Measurements from ENCODE around the gene ZBTB12.

DNA sequence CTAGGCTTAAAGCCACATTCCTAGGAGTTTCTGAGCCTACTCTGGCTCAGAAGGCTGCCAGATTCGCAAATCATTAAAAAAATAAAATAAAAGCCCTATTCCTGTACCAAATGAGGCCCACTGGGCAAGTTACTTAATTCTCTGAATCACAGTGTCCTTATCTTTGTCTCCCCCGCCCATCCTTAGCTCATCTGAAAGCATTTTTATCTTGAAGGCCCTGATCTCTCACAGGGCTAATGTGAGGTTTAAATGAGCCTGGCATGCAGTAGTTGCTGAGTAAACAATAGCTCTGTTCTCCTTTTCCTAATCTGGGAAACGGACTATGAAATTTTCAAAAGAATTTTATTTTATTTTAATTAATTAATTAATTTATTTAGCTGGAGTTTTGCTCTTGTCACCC is 2.1 kb upstream of the ZBTB12 start:
- TF ChIP-seq, protein P1, sequence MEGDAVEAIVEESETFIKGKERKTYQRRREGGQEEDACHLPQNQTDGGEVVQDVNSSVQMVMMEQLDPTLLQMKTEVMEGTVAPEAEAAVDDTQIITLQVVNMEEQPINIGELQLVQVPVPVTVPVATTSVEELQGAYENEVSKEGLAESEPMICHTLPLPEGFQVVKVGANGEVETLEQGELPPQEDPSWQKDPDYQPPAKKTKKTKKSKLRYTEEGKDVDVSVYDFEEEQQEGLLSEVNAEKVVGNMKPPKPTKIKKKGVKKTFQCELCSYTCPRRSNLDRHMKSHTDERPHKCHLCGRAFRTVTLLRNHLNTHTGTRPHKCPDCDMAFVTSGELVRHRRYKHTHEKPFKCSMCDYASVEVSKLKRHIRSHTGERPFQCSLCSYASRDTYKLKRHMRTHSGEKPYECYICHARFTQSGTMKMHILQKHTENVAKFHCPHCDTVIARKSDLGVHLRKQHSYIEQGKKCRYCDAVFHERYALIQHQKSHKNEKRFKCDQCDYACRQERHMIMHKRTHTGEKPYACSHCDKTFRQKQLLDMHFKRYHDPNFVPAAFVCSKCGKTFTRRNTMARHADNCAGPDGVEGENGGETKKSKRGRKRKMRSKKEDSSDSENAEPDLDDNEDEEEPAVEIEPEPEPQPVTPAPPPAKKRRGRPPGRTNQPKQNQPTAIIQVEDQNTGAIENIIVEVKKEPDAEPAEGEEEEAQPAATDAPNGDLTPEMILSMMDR (conservative IDR thresholded peaks at IDR 0.05; ENCODE audit: low read length) = no peak
- TF ChIP-seq EZH2phosphoT487 (IDR thresholded peaks at IDR 0.05; ENCODE audit: borderline replicate concordance, low read depth, low read length) = no peak

All from OCI-LY7 (cell line).